ENCODE measurements around the gene PDGFC. TPM values are rescaled to one million over a fixed set of nuclear protein-coding genes. Genes with fewer than 3 reads are reported as not detected.

Gene PDGFC
- total RNA-seq, 1 donor from 2014 or later = 45.2 TPM

DNA sequence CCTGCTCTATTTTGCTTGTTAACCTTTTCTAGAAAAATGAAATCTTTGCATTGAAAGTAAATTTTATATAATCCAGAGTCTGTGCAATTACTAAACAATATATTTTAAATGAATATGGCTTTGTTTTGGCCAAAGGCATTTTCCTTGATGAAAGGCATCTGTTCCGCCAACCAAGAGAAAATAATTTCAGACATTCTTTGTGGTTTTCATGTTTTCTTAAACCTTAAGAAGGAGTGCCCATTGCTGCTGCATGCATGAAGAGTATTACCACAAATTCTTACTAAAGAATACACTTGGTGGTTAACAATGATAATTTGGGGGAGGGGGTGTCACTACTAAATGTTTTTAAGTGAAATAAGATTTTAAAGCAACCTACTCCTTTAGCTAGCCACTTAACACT is 2.7 kb upstream of the PDGFC start:
- DNase-seq (ENCODE audit: low spot score) = no peak

DNA sequence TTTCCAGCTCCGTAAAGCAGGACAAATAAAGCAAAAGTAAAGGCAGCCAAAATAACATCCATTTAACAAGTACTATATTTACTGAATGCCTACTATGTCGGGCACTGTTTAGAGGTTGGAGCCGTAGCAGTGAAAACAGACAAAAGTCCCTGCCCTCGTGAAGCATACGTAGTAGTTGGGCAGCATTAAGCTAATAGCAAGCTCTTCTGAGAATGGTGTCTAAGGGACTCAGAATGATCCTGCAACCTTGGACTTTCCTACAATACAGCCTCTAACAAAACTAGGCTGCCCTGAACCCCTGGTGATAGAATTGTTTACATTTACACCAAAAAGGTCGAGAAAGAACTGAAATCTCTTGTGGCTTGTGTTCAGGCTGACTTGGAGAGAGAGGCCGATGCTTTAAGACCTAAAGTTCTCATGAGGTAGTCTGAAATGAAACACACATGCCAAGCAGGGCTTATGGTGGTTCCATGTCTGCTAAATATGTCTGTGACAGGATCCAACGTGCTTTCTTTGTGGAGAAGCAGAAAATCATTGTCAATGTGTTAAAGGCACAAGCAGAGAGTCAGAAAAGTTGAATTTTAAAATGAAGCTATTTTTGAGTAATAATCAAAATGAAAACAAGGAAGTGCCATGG is 898 bp upstream of the PDGFC start:
- no peak for DNase-seq (ENCODE audit: low spot score)

DNA sequence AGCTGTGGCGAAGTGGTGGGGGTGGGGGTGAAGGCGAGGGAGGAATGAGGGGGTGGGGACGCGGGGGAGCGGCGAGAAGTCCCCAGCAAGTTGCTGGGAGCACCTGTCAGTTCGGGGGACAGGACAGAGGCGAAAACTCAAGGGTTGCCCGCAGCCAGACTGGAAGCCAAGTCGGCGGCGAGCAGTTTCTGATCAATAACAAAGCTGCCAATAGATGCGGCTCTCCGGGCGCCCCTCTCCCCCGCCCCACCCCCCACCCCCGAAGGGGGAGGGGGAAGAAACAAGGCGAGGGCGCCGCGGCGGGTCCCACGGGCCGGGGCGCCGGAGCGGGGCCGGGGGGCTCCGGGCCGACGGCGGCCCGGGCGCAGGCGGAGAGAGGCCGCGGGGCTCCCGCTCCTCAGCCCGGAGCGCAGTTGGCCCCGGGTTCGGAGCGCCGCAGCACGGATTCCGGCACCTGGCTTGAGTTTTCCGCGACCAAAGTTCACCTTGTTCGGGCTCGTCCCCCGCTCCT is 379 bp downstream of the PDGFC start:
- peak; percentile 26 for DNase-seq (ENCODE audit: low spot score)

DNA sequence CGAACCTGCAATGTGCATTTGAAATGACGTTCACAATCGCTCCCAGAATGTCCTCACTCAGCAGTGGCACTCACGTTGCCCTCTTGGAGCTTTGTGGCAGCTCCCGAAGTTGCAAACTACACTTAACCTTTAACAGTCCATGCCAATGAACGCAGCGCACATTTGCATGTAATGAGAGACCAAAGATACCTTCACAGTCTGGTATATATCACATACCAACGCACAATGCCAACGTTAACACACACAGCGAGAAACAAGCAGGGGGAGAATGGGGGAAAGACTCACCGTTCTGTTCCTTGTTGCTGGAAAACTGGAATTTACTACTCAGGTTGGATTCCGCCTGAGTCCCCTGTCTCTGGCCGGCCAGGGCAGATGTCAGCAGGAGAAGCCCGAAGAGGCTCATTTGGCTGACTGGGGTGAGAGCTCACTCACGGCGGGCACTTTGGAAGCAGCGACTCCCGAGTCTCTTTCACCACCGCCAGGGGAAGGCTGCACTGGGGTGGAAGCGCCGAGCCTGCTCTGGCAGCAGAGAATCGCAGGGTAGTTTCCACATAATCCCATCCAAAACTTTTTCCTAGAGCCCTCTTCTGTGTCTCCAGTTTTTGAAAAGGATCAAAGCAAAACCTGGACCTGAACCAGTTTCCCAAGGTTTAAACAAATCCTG is 966 bp downstream of the PDGFC start:
- DNase-seq (ENCODE audit: low spot score) = peak; percentile 62

DNA sequence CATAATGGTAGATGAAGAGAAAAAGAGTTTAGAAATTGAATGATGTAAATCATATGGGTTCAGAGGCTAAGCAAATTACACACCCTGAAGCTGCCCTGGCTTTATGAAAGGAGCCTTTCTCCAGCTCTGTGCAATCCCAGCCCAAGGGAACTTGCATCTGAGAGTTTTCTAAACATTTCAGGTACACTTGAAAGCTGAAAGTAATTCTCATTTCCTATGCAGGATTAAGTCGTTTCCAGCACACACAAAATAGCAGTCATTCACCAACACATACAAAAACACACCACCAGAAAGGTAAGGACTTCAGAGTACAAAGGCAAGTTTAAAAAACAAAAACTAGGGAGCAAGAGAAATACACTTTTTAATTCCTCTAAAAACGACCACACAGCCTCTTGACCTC is 1.7 kb downstream of the PDGFC start:
- no peak for DNase-seq (ENCODE audit: low spot score)

DNA sequence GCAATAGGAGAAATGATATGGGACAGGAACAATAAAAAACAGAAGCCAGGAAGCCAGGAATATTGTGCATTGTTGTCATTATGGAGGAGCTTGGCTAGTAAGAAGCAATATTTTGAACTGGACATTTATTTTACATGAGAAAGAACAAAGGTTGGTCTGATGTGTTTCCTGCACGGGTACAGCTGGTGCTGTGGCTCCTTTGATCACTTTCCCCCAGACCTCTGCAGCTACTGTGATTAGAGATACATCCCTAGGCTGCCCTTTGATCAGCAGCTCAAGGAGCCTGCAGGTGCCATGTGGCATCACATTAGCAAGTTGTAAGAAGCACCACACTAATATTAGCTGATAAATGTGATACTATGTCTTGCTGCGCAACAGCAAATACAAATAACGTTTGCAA is 2.5 kb downstream of the PDGFC start:
- no peak for DNase-seq (ENCODE audit: low spot score)

DNA sequence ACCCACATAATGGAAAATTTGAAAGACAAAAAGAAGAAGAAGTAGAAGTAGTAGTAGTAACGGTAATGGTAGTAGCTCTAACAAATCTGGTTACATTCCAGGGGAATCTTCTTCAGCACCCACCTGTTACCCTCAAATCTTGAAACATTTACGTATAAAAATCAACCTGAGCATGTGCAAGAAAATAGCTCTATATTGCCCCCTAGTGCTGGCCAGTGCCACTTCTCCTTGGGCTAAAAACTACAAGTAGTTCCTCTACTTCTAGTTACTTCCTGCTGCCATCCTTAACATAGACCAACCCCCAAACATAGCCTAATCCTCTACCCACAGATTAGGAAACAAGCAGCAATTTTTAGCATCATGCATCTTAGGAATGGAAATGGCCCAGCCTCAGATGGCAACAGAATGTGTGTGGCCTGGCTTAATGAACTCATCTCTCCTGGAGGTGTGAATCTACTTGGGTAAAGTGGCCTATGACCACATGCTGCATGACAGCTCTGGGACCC is 3.1 kb downstream of the PDGFC start:
- peak; percentile 80 for DNase-seq (ENCODE audit: low spot score)

DNA sequence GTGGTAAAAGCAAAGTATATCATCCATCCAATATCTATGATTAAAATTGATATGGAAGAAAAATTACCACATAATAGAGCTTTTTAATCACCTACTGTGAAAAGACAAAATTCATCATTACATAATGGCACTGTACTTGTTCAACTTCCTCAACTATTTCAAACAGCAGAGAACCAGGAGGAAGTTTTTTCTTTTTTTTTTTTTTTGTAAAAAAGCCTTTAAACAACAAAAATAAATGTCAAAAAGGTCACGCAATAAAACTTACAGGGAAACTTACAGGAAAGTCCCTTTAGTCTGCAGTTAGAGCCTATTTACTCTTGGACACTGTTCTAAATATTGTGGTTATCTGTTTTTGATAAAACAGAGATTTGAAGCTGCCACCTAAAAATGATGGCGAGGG is 4.8 kb downstream of the PDGFC start:
- no peak for DNase-seq (ENCODE audit: low spot score)

DNA sequence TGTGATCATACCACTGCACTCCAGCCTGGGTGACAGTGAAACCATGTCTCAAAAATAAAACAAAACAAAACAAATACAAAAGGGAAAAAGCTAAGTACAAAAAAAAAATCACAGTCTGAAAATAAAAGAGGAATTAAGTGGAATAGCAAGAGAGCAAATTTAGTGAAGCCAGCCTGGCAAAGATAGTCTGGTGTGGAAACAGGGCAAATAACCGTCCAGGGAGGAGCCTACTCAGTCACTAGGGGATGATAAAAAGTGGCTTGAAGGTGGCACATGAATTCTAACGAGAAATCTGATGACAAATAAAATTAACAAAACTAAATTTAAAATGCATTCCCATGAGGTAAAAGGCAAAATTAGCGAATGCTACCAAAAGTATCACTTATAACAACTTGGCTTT is 8.2 kb downstream of the PDGFC start:
- no peak for DNase-seq (ENCODE audit: low spot score)

DNA sequence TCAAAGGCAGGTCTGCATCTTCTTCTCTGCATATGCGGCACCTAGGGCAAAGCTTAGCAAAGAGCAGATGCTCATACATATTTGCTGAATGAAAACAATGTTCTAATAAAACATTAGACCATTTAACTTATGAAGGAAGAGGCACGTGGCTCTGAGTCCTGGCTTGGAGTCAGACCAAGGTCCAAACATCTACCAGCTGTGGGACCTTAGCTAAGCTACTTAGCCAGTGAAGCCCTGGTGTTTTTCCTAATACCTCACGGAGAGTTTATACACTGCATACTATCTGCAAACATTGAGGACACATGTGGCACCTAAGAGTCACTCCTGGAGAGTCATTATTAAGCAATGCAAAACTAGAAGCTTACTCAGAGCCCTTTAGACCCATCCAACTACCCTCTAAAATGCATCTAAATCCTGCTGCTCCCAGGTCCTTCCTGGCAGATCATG is 9.0 kb downstream of the PDGFC start:
- peak; percentile 76 for DNase-seq (ENCODE audit: low spot score)

DNA sequence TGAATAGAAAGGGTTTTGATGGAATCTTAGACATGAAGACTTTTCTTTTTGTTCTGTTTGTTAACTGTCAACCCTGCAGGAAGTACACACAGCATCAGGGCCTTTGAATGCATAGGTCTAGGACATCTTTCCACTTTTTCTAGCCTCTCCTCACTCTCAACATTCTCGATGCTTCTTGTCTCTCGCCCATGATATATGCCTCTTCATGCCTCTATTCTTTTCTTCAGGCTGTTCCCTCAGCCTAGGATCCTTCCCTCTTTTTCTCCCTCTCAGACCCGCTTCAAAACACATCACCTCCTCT is 9.6 kb downstream of the PDGFC start:
- no peak for DNase-seq (ENCODE audit: low spot score)

DNA sequence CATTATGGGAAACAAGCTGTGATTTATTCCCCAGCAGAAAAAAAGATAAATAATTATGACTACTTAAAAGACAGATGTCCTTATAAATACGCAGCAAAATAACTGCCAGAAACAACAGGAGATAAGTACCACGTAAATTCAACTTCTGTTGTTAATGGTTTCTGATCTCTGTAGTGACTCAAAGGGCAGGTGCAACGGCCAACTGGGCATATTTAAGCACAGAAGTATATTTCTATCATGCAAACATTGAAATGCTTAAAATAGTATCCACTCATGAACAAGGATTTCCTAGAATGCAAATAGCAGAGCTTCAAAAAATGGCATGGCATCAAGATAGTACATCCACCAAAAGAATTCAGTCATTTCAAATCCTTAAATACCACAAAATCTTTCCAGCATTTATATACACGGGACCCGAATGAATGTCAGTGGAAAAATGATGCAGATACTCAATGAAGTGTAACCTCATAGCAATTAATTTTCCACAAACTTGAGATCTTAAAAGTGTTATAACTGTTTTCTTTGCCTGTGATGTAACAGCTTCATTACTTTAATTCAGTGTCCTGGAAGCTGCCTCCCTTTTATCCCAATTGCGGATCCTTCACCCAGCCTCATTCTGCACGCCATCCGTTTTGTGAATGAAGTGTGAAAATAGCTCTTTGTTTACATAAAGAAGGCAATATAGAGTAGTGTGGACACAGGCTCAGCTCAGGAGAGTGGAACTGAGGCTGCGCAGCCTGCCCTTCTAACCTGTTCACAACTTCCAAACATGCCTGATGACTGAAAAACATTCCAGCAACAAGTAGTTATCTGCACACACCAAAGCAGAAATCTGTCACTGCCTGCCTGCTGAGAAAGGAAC is 10.2 kb downstream of the PDGFC start:
- no peak for DNase-seq (ENCODE audit: low spot score)

DNA sequence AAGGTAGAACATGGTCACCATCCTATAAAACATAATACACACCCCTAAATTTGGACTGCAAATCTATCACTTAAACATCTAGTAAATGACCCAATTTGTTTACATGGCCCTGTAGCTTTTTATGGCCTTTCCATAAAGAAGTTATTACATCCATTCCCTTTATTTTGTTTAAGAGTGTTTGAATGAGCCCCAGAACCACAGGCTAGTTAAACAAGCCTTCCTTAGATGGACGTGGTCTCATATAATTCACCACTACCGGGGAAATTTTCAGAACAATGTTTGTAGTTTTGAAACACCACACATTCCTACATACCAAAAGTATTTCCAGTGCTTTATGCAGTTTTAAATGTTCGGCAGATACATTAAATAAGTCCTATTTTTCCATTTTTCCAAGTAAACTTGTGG is 12.3 kb downstream of the PDGFC start:
- DNase-seq (ENCODE audit: low spot score) = no peak

DNA sequence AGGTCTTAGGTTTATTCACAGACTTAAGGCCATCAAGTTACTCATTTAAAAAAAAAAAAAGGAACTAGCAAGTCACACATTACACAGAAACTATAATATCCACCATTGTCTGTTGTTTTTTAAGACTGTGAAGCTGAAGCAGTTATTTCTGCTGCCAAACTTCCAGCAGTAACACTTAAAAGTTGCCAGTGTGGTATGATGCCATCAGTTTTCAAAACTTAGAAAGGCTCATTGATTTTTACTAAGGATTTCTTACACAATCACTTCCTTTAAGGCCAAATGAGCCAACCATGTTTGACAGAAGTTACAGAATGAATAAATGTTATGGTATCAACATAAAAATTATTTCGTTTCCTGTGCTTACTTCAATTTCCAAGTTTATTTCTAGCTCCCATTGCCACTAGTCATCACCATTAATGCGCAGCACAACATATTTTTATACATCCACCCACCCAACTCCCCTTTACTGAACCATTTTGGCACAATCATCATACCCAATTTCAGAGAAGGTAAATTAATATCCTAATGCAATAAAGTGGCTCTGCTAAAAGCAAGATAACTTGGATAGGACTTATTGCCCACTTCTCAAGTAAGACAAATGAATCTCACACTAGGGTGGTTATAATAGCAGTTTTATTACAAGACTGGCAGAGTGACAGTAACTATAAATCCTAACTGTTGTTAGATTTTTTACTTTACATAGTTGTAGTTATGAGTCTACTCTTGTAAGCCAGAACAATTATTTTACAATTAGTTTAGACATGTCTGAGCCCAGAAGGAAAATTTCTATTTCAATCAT is 13.1 kb downstream of the PDGFC start:
- no peak for DNase-seq (ENCODE audit: low spot score)

DNA sequence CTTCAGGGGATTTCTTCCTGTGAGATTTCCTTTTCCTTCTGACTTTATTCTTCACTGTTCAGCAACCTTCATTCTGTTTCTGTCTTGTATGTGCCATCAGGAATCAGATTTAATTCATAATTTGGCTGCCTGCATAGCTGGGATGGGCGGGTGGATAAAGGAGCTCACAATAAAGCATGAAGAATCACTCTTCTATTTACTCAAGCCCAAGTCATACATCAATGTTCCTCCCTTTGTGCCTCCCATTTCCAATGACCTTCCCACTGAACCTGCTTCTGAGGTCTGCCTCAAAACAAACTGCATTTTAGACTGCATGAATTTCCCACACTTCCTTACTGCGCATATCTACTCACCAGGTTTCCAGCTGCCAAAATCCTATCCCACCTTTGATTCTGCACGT is 14.0 kb downstream of the PDGFC start:
- no peak for DNase-seq (ENCODE audit: low spot score)

DNA sequence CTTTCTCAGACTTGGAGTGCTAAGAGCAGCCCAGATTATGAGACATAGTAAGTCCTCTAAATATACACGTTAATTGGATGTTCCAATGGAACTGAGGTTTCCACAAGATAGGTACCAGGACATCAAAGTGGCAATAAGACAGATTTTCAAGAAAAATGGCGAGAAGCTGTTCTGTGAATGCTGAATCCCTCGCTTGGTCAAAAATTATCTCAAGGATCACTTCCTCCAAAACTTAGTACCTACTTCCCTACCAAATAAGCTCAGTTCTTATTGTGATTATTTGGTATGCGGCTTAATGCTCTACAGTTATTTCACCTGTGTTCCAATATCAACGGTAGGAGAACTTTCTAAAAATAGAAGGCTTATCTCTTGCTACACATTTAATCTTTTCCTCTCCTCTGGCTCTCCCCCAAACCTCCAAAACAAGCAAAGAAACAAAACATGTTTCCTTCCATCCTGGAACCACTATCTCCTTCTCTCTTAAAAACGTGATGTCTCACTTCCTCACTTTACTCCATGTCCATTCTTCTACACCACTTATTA is 14.7 kb downstream of the PDGFC start:
- no peak for DNase-seq (ENCODE audit: low spot score)

DNA sequence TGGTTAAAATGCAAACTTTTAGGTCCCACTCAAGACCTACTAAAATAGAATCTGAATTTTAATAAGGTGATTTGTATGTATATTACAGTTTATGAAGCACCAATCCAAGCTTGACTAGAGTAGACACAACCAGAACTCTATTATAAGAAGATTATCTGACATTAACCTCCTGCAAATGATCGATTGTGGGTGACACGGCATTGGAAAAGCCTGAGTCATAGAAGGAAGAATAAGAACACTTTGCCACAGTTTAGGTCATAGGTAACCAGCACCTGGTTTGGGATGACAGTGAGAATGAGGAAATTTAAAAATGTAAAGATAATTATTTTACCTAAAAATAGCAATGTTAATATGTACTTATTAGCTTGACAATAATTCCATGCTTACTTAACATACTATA is 15.2 kb downstream of the PDGFC start:
- peak; percentile 60 for DNase-seq (ENCODE audit: low spot score)

DNA sequence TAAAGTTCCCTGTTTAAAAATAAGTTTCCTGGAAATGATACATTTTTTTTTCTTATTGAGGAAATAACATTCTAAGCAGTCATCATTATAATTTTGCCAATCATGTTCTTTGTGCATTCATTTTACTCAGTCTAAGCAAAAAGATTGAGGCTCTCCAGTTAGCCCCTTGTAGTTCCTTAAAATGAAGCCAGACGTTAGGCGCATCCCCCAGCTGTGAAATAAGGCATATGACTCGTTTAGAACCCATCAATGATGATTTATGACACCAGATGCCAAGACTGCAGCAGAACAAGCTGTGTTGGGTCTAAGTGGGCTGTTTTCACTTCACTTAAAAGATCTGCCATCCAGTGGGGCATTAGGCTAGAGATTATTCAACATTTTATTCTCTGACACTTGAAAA is 17.0 kb downstream of the PDGFC start:
- no peak for DNase-seq (ENCODE audit: low spot score)

DNA sequence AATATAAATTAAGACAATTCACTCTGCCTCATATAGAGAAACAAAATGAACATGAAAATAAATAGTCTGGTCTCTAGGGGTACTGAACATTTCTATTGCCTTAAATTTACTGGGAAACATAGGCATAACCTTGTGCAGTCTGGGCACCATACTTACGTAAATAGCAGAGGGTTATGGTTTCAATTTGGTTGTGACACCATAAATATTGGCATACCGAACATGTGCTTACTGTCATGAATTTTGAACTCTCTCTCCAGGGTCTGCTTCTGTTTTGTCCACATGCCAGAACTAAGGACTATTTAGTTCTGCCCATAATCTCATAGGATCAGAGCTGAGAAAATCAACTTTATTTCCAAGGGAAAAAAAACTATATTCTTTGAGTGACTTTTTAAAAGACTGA is 17.6 kb downstream of the PDGFC start:
- DNase-seq (ENCODE audit: low spot score) = no peak

DNA sequence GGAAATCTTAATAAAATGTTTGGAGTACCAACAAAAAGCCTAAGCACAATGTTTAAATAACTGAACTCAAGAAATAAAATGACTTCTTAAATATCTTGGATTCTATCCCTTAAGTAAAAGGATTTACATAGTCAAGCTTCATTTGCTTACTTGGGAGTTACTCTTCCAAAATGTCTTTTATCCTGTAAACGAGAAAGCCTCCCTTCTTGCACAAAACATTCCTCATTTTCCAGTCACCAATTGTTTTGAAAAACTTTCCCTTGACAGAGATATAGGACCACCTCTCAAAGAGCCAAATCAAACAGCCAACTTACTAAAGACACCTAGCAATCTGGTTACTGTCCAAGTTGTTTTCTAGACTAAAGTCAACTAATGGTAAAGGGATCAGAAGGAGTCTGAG is 18.6 kb downstream of the PDGFC start:
- no peak for DNase-seq (ENCODE audit: low spot score)

DNA sequence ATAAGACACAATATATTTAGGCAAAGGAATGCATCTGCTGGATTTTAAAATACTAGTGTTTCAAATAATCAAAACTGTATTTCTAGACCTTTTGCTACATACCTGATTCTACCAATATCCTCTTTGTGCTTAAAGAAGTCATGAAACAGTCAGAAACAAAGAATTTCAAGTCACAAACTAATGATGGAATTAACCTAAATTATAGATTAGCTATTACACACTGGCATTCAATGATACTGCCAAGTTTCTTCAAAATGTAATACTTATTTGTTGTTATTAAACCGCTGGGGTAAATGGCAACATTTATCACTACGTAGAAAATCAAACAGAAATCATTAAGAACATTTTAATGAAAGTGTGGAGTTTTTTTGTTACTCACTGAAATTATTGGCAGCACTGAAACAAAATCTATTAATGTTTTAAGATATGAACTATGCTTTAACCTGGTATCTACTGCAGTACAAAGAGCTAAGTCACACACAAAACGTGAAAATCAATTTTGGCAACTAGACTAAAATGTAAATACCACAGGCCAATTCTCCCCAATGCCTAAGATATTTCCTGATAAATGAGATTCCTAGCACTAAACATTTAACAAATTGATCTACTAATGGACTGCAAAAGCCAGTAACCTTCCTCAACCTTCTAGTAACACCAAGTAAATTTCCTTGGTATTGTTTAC is 19.4 kb downstream of the PDGFC start:
- DNase-seq (ENCODE audit: low spot score) = no peak
